PC-3 (cell line): ENCODE measurements around the gene CIB4. TPM values are rescaled to one million over a fixed set of nuclear protein-coding genes. Genes with fewer than 3 reads are reported as not detected.

Source experiments
- ATAC-seq: fragments of 200-7000 bp; cut with Tn5 transposase; 2 replicates; pipeline ENCODE4 v1.9.1; 2020; ENCODE audit warnings: mild to moderate bottlenecking, moderate library complexity
- BruUV-seq: library from RNA; stranded (reverse); fragments of 400-500 nt; replicated peaks from 2 replicates; lab custom pipeline; 2021; lab: Mats Ljungman, UMichigan
- CTCF ChIA-PET: fragments of 300-600 bp; sonication (Branson Sonifier 250); formaldehyde crosslinking; loops from one replicate; lab custom pipeline; 2022; ENCODE audit warnings: antibody characterized with exemption; lab: Charles Lee
- POLR2A ChIA-PET: fragments of 300-600 bp; sonication (Branson Sonifier 250); formaldehyde crosslinking; loops from one replicate; lab custom pipeline; 2022; ENCODE audit warnings: antibody characterized with exemption; ENCODE audit not compliant: unreplicated experiment; lab: Charles Lee
- DNase-seq: peaks from one replicate; pipeline ENCODE4 v3.0.0-alpha.2; 2015
- H2AFZ ChIP-seq: fragments of 300-600 bp; sonication (generic); 2 replicates; pipeline ENCODE4 v1.6.0; 2016; ENCODE audit warnings: antibody characterized with exemption, low read length
- H3F3A ChIP-seq: fragments of 300-600 bp; sonication (generic); one replicate; pipeline ENCODE4 v1.6.0; 2017; ENCODE audit warnings: antibody characterized with exemption, low read length, control low read depth, mild to moderate bottlenecking; ENCODE audit not compliant: unreplicated experiment
- H3K27ac ChIP-seq: fragments of 300-600 bp; sonication (generic); 2 replicates; pipeline ENCODE4 v1.5.1; 2016; ENCODE audit warnings: mild to moderate bottlenecking, low read length
- H3K27me3 ChIP-seq: fragments of 300-600 bp; sonication (generic); 2 replicates; pipeline ENCODE4 v1.6.1; 2016; ENCODE audit warnings: low read length, mixed read lengths
- H3K36me3 ChIP-seq: fragments of 300-600 bp; sonication (generic); 2 replicates; pipeline ENCODE4 v1.6.1; 2016; ENCODE audit warnings: low read depth, mixed run types, low read length, mixed read lengths
- H3K4me1 ChIP-seq: fragments of 300-600 bp; sonication (generic); 2 replicates; pipeline ENCODE4 v1.5.1; 2016; ENCODE audit warnings: low read length; ENCODE audit not compliant: insufficient read depth
- H3K4me2 ChIP-seq: fragments of 300-600 bp; sonication (generic); 2 replicates; pipeline ENCODE4 v1.6.0; 2016; ENCODE audit warnings: low read length
- H3K4me3 ChIP-seq: fragments of 300-600 bp; sonication (generic); 2 replicates; pipeline ENCODE4 v1.5.1; 2016; ENCODE audit warnings: mild to moderate bottlenecking, low read length, mixed read lengths
- H3K79me2 ChIP-seq: fragments of 300-600 bp; sonication (generic); 2 replicates; pipeline ENCODE4 v1.6.1; 2017; ENCODE audit warnings: low read length, mixed read lengths
- H3K9ac ChIP-seq: fragments of 300-600 bp; sonication (generic); 2 replicates; pipeline ENCODE4 v1.6.0; 2016; ENCODE audit warnings: mild to moderate bottlenecking, low read length
- H3K9me2 ChIP-seq: fragments of 300-600 bp; sonication (generic); replicated peaks from 2 replicates; pipeline ENCODE4 v1.6.1; 2016; ENCODE audit warnings: mixed run types, low read length, mixed read lengths
- H3K9me3 ChIP-seq: fragments of 300-600 bp; sonication (generic); 2 replicates; pipeline ENCODE4 v1.6.1; 2016; ENCODE audit warnings: low read length, mixed read lengths
- H4K20me1 ChIP-seq: fragments of 300-600 bp; sonication (generic); 2 replicates; pipeline ENCODE4 v1.6.1; 2016; ENCODE audit warnings: low read length, mixed read lengths
- EZH2 ChIP-seq: fragments of 300-600 bp; sonication (generic); IDR thresholded peaks from one replicate; pipeline ENCODE4 v1.6.1; 2017; ENCODE audit warnings: antibody characterized with exemption, mild to moderate bottlenecking, low read length; ENCODE audit not compliant: unreplicated experiment
- EZH2phosphoT487 ChIP-seq: fragments of 300-600 bp; sonication (generic); IDR thresholded peaks from 2 replicates; pipeline ENCODE4 v1.6.1; 2018; ENCODE audit warnings: mild to moderate bottlenecking, antibody characterized with exemption, low read length, borderline replicate concordance
- intact Hi-C: fragments of 100-400 bp; cut with micrococcal nuclease; formaldehyde crosslinking; loops from 2 replicates; pipeline ENCODE4 v1.9.0; 2023
- total RNA-seq: library from RNA; depleted of rRNA; stranded (reverse); fragments of >200 nt; gene quantifications from 2 replicates; pipeline ENCODE4 v1.2.3, GENCODE V29; 2014
- TF ChIP-seq, protein P1 (sequence below): fragments of 300-600 bp; sonication (generic); conservative IDR thresholded peaks from 2 replicates; pipeline ENCODE4 v1.5.1; 2017; ENCODE audit warnings: antibody characterized with exemption, low read depth, mild to moderate bottlenecking, low read length

Gene CIB4
- total RNA-seq, 1 experiment from 2014 or later = not detected

DNA sequence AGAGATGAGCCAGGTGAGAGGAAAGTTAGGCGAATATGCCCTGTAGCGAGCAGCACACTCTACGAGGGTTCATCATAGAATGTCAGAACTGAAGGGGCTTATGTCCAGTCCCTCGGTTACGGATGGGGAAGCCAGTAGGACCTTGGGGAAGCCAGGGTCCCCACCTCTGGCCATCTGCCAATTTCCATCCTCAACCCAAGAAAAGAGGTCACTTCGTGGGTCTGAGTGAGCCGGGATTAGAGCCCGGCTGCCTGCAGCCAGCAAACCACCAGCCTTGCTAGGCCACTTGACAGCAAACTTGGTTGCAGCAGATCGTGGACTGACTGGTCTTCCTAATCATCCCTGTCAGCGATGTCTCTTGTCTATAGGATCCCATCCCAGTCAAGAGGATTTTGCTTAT lies 11.4 kb downstream of the CIB4 start:
- intact Hi-C loops = no loop called here
- no peaks in the 10 kb centered on the region for H3K27me3 ChIP-seq
- H3K9me2 ChIP-seq = no peaks in the 10 kb centered on the region
- no peaks in the 10 kb centered on the region for H3K9me3 ChIP-seq
- ChIA-PET POLR2A (no interaction called here), CTCF (no interaction called here)
- BruUV-seq = no TSS peak
- DNase-seq (no peak), ATAC-seq (no peak)
- H3K9ac ChIP-seq = no peak overlapping the region
- TF ChIP-seq, protein P1, sequence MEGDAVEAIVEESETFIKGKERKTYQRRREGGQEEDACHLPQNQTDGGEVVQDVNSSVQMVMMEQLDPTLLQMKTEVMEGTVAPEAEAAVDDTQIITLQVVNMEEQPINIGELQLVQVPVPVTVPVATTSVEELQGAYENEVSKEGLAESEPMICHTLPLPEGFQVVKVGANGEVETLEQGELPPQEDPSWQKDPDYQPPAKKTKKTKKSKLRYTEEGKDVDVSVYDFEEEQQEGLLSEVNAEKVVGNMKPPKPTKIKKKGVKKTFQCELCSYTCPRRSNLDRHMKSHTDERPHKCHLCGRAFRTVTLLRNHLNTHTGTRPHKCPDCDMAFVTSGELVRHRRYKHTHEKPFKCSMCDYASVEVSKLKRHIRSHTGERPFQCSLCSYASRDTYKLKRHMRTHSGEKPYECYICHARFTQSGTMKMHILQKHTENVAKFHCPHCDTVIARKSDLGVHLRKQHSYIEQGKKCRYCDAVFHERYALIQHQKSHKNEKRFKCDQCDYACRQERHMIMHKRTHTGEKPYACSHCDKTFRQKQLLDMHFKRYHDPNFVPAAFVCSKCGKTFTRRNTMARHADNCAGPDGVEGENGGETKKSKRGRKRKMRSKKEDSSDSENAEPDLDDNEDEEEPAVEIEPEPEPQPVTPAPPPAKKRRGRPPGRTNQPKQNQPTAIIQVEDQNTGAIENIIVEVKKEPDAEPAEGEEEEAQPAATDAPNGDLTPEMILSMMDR = no peak
- TF ChIP-seq EZH2 (no peak), EZH2phosphoT487 (no peak)
- H3K4me3 ChIP-seq = no peak overlapping the region
- H2AFZ ChIP-seq = no peak overlapping the region
- H3F3A ChIP-seq = no peaks in the 10 kb centered on the region
- H3K27ac ChIP-seq = no peak overlapping the region
- H3K79me2 ChIP-seq = no peaks in the 10 kb centered on the region
- no peak overlapping the region for H3K4me2 ChIP-seq
- H4K20me1 ChIP-seq = no peaks in the 10 kb centered on the region
- peaks cover 11% of the 10 kb centered on the region; the same call in 1 of the 2 replicates for H3K4me1 ChIP-seq
- H3K36me3 ChIP-seq = no peaks in the 10 kb centered on the region

DNA sequence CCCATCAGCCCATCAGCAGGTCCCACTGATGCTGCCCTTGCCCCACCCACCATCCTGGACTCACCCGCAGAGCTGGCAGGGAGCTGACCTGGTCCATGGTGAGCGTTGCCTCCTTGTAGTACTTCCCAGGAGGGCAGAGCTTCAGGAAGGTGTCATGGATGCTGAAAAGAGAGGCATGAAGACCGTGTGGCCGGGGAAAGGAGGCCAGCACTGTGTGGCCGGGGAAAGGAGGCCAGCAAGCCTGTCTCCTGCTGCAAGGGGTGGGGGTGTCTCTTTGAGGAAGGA lies 11.9 kb downstream of the CIB4 start:
- ChIA-PET CTCF (no interaction called here), POLR2A (no interaction called here)
- H3K4me2 ChIP-seq = no peak overlapping the region
- peaks cover 11% of the 10 kb centered on the region; the same call in 1 of the 2 replicates for H3K4me1 ChIP-seq
- intact Hi-C loops = no loop called here
- H3K27me3 ChIP-seq = no peaks in the 10 kb centered on the region
- H3K27ac ChIP-seq = no peak overlapping the region
- no peak overlapping the region for H2AFZ ChIP-seq
- no peaks in the 10 kb centered on the region for H3K79me2 ChIP-seq
- ATAC-seq (no peak), DNase-seq (no peak)
- no peak overlapping the region for H3K9ac ChIP-seq
- no TSS peak for BruUV-seq
- no peaks in the 10 kb centered on the region for H3F3A ChIP-seq
- no peak for TF ChIP-seq EZH2phosphoT487
- TF ChIP-seq EZH2 = no peak
- TF ChIP-seq, protein P1 = no peak
- no peaks in the 10 kb centered on the region for H4K20me1 ChIP-seq
- no peaks in the 10 kb centered on the region for H3K9me2 ChIP-seq
- no peaks in the 10 kb centered on the region for H3K9me3 ChIP-seq
- H3K36me3 ChIP-seq = no peaks in the 10 kb centered on the region
- no peak overlapping the region for H3K4me3 ChIP-seq

DNA sequence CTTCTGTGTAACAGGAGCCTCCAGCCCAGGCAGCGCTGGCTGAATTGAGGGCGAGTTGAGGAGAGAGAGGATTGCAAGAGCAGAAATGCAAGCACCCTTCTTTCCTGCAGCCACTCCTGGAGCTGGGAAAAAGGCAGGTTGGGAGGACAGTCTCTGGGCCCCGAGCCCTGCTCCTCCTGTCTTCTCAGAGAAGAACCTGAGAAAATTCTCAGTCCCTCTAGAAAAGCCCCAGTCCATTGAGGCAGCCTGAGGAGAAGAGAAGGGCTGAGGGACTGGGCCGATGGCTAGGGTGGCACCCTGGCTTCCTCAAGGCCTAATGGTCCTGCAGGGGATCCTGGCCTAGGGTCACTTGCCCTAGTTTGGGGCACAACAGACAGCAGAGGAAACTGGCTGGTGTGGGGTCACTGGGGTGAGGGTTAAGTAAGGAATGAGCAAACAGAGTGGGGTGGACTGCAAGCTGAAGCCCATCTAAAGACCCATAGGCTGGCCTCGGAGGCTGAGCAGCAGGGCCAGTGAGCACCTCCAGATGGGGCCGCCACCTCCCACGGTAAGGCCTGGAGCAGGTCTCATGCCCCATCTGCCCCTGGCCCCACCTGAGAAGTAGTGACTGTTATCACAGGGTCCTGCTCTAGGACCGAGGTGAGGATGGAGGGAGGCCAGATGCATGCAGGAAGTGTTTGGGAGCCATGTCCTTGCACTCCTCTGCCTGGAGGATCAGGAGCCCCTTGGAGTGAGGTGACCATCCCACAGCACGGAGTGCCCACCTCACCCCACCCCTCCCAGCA lies 12.4 kb downstream of the CIB4 start:
- Histone ChIP-seq H3K36me3 (no peaks in the 10 kb centered on the region), H3F3A (no peaks in the 10 kb centered on the region), H3K27ac (no peak overlapping the region), H4K20me1 (no peaks in the 10 kb centered on the region), H3K79me2 (no peaks in the 10 kb centered on the region), H3K27me3 (no peaks in the 10 kb centered on the region), H3K9ac (no peak overlapping the region), H3K4me1 (peaks cover 11% of the 10 kb centered on the region; the same call in 1 of the 2 replicates), H3K9me3 (no peaks in the 10 kb centered on the region), H2AFZ (no peak overlapping the region), H3K9me2 (no peaks in the 10 kb centered on the region), H3K4me3 (no peak overlapping the region), H3K4me2 (no peak overlapping the region)
- ChIA-PET POLR2A (no interaction called here), CTCF (no interaction called here)
- intact Hi-C loops = no loop called here
- TF ChIP-seq, protein P1 = no peak
- TF ChIP-seq EZH2 (no peak), EZH2phosphoT487 (no peak)
- DNase-seq (no peak), ATAC-seq (no peak)
- no TSS peak for BruUV-seq
